ENCODE measurements around the gene NRG2.

DNA sequence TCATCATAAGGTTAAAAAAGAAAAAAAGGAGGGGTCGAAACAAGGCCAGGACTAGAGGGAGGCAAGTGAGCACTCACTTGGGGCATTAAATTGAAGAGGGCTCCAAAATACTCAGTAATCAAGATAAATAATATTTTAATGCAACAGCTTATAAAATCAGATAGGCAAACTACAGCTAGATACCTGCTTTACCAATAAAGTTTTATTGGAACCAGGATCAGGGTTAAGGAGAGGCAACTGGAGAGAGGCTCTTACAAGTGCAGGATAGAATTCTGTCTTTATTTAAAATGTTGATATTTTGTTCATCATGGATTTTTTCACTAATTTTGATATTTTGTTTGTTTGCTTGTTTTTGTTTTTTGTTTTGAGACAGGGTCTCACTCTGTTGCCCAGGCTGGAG, 40.6 kb upstream of the NRG2 start:
- TF ChIP-seq, protein P1, sequence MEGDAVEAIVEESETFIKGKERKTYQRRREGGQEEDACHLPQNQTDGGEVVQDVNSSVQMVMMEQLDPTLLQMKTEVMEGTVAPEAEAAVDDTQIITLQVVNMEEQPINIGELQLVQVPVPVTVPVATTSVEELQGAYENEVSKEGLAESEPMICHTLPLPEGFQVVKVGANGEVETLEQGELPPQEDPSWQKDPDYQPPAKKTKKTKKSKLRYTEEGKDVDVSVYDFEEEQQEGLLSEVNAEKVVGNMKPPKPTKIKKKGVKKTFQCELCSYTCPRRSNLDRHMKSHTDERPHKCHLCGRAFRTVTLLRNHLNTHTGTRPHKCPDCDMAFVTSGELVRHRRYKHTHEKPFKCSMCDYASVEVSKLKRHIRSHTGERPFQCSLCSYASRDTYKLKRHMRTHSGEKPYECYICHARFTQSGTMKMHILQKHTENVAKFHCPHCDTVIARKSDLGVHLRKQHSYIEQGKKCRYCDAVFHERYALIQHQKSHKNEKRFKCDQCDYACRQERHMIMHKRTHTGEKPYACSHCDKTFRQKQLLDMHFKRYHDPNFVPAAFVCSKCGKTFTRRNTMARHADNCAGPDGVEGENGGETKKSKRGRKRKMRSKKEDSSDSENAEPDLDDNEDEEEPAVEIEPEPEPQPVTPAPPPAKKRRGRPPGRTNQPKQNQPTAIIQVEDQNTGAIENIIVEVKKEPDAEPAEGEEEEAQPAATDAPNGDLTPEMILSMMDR (conservative IDR thresholded peaks at IDR 0.05; ENCODE audit: low read depth, low read length): no peak
- no peak for TF ChIP-seq EZH2 (IDR thresholded peaks at IDR 0.05; ENCODE audit: borderline replicate concordance, low read depth, low read length, poor library complexity, severe bottlenecking)
